SIG-M5 treated with dmso at 0.1 percent for 504 hours (cell line): ENCODE data around the gene ALDH3B2.
"Not testable (repeated sequence)": the region's sequence is repeated elsewhere in the genome, so short reads cannot be mapped to it uniquely, and the experiment has no call there.

Experiments
- DNase-seq: peaks from one replicate; lab custom pipeline; 2025; ENCODE audit not compliant: unreplicated experiment; lab: John Stamatoyannopoulos, UW

Gene ALDH3B2

GRCh38 chr11:67662835-67663531 lies 11.4 kb downstream of the ALDH3B2 start:
- DNase-seq = no peak

DNA sequence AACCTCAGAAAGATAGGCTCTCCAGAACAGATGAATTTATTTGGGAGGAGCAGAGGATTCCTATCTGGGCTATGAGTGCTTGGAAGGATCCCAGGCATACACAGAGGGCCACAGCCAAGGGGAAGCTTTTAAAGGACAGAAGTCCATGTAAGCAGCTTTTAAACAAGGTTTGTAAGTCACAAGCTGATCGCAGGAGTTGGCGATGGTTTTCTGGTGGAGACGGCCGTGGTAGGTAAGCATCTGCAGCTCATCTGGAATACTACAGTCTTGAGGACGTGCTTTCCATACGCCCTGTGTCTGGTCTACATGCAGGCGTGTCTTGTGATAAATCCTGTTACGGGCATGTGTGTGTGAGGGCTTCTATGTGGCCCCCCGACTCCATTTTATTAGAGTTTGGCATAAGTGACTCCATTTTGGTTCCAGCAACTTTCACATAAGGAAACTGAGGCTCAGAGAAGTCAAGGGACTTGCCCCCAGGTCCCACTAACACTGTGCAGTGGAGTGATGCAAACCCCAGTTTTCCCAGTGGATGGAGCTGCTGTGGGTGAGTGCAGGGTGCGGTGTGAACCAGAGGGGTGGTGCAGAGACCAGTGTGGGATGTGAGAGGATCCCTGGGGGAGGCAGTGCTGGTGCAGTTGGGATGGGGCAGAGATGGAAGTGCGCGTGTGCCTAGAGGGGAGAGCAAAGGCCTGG lies 12.1 kb downstream of the ALDH3B2 start:
- DNase-seq = no peak

DNA sequence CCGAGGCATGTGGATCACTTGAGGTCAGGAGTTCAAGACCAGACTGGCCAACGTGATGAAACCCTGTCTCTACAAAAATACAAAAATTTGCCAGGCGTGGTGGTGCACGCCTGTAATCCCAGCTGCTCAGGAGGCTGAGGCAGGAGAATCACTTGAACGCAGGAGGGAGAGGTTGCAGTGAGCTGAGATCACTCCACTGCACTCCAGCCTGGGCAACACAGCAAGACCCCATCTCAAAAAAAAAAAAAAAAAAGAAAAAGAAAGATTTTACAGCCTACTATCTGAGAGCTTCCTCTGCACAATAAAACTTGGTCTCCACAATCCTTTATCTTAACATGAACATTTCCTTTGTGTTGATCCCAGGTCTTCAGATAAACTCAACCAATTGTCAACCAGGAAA lies 13.7 kb downstream of the ALDH3B2 start:
- not testable (repeated sequence) for DNase-seq

DNA sequence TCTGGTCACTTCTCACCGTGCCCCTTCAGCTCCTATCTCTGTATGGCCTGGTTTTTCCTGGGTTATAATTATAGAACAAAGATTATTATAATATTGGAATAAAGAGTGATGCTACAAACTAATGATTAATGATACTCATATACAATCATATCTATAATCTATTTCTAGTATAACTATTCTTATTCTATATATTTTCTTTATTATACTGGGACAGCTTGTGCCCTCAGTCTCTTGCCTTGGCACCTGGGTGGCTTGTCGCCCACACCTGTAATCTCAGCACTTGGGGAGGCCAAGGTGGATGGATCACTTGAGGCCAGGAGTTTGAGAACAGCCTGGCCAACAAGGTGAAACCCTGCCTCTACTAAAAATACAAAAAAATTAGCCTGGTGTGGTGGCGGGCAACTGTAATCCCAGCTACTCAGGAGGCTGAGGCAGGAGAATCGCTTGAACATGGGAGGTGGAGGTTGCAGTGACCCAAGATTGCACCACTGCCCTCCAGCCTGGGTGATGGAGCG lies 14.7 kb downstream of the ALDH3B2 start:
- not testable (repeated sequence) for DNase-seq

- DNase-seq = no peak
Observed at GRCh38 chr11:67657300-67657699, 17.1 kb downstream of the ALDH3B2 start.

DNA sequence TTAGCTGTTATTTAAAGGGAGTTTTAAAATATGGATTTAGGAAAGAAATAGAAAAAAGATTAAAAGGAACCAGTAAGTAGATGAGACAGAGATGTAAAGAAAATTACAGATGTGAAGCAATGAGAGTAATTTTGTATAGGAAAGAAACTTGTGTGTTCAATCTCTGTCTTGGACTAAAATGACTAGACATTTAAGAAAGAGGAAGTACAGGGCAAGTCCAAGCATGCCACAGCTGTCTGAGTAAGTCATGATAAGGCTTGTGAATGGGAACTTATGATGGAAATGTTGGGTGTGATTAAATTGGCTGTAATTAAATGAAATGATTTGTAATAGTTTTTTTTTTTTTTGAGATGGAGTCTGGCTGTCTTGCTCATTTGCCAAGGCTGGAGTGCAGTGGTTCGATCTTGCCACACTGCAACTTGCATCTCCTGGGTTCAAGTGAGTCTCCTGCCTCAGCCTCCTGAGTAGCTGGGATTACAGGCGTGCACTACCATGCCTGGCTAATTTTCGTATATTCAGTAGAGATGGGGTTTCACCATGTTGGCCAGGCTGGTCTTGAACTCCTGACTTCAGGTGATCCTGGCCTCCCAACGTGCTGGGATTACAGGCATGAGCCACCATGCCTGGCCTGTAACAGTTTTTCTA lies 18.0 kb downstream of the ALDH3B2 start:
- DNase-seq = peak; percentile 47

GRCh38 chr11:67654225-67654624 lies 20.2 kb downstream of the ALDH3B2 start:
- DNase-seq = no peak

DNA sequence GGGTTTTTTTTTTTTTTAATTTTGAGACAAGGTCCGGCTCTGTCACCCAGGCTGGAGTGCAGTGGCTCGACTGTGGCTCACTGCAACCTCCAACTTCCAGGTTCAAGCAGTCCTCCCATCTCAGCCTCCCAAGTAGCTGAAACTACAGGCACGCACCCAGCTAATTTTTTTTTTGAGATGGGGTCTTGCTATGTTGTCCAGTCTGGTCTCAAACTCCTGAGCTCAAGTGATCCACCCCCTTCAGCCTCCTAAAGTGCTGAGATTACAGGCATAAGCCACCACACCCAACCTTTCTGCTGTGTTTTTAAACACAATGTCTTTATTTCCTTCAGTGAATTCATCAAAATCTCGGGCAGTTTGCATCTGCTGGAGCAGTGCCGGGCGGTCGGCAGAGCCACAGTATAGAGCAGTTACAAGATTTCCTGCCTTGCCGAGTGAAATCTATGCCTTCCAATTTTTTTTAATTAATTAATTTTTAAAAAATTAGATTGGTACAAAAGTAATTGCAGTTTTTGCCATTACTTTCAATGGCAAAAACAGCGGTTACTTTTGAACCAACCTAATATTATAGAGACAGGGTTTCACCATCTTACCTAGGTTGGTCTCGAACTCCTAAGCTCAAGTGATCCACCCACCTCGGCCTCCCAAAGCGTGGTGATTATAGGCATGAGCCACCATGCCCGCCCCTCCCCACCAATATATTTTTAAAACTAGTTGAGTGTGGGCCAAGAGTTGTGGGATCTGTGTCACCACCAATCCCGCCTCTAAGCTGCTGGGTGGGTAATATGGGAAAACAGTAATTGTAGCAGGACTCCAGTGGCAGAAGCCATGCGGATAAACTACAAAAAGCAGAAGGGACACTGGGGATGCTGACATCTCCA lies 21.2 kb downstream of the ALDH3B2 start:
- no peak for DNase-seq

- no peak for DNase-seq
Observed at GRCh38 chr11:67651976-67652781, 22.2 kb downstream of the ALDH3B2 start.

DNA sequence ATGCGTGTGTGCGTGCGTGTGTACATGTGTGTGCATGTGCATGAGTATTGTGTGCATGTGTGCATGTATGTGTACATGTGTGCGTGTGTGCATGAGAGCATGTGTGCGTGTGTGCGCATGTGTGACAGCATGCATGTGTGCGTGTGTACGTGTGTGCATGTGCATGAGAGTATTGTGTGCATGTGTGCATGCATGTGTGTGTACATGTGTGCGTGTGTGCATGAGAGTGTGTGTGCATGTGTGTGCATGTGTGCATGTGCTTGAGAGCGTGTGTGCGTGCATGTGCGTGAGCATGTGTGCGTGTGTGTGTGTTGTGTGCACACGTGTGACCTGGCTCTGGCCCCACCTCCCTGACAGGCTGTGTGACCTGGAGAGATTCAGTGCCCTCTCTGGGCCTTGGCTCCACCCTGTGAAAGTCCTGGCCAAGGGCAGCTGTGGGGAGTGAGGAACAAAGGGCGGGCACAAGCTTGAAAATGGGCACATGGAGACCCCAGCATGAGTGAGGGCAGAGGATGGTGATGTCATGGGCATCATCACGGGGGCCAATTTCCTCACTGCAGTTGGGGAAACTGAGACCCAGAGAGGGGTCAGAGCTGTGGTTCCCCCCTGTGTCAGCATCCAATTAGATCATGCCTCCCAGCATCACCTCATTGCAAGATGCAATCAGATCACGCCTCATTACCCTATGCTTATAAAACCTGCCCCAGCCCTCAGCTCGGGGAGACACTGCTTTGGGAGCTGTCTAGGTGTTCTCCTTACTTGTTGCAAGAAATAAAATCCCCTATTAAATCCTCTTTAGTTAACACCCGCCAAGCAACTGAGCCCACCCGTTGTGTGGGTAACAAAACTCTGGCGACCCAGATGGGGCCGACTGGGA lies 24.6 kb downstream of the ALDH3B2 start:
- DNase-seq = no peak

GRCh38 chr11:67648796-67649613 lies 25.4 kb downstream of the ALDH3B2 start:
- DNase-seq = peak; percentile 87

DNA sequence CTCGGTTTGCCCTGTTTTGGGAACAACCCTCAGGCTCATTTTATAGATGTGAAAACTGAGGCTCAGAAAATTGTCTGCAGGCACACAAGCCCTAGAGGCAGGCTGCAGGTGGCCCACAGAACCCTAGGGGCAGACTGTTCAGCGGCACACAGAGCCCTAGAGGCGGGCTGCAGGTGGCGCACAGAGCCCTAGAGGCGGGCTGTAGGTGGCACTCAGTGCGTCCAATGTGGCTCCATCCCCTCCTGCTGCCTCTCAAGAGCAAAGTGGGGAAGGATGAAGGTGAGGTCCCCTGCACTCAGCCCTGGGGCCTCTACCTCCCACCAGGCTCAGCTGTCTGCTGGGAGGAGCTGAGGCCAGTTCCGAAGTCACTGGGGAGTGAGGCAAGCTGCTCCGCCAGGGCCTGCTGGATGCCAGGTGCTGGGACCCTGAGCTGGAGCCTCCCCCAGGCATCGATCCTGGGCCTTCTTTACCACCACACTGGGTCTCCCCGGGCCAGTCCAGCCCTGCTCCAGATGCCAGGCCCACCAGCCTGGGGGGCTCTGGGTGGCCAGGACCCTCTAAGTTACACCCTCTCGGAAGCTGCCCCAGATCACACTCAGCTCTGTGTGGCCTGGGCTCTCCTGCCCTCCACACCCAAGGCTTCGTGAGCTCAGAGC lies 26.2 kb downstream of the ALDH3B2 start:
- DNase-seq = peak; percentile 64

DNA sequence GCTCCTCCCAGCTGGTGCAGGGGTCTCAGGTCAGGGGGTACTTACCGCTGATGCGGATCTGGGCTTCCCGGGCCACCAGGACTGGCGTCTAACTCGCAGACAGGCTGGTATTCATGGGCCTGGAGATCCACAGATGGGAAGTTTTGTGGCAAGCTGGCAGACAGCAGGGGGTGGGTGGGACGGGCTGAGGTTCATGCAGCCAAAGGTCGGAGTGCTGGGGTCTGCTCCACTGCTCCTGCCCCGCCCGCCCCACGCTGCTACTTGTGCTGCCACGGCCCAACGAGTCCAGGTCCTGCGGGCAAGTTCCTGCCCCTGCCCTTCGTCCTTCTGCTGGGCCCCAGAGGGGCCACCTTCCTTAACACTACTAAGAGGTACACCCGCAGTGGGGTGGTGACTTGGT lies 27.0 kb downstream of the ALDH3B2 start:
- no peak for DNase-seq

DNA sequence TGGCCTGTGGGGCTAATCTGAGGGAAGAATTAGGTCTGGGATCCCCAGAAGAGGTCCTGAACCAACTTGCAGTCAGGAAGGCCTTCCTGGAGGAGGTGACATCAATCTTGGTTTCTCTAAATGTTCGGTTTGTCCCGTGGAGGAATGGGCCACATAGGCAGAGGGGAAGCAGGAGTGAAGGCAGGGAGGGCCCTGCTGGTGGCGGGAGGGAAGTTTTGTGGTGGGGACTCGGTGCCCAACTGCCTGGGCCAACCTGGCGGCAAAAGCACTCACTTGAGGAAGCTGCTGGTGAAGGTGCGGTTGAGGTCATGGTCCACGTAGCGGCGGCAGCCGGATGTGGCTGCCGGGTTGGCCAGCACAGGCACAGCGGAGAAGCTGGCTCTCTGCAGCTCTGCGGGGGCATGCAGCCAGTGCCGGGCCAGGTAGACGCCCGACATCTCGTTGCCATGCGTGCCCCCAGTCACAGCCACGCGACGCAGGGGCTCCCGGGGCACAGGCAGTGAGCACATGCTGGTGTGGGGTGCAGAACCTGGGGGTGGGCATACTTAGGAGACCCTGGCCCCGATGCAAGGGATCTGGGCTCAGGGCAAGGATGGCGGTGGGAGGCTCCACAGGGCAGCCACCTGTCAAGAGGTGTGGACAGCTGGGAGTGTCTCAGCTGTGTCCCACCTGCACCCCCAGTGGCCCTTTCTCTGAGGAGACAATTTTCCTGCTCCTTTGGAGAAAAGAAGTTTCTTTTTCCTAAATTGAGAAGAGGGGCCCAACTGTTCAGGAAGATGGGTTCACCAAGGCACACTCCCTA lies 27.7 kb downstream of the ALDH3B2 start:
- DNase-seq = peak; percentile 38

GRCh38 chr11:67645521-67646461 lies 28.6 kb downstream of the ALDH3B2 start:
- no peak for DNase-seq
